ENCODE measurements around the gene UMAD1.

The UMAD1 gene

GRCh38 chr7:7694542-7694941 is 54.0 kb downstream of the UMAD1 start:
- Mint-ChIP-seq H3K4me1 (ENCODE audit: low read depth) (peaks cover 22% of the 10 kb centered on the region), H3K27me3 (no peaks in the 10 kb centered on the region), H3K27ac (no peak overlapping the region), H3K36me3 (peaks cover 19% of the 10 kb centered on the region), H3K4me3 (no peak overlapping the region), H3K9me3 (ENCODE audit: low read depth) (peaks cover 3% of the 10 kb centered on the region)

- H3K27ac Mint-ChIP-seq = no peak overlapping the region
- peaks cover 3% of the 10 kb centered on the region for H3K9me3 Mint-ChIP-seq (ENCODE audit: low read depth)
- H3K4me1 Mint-ChIP-seq (ENCODE audit: low read depth) = peaks cover 27% of the 10 kb centered on the region
- no peak overlapping the region for H3K4me3 Mint-ChIP-seq
- H3K36me3 Mint-ChIP-seq = peaks cover 19% of the 10 kb centered on the region
- no peaks in the 10 kb centered on the region for H3K27me3 Mint-ChIP-seq
Observed at GRCh38 chr7:7695111-7695817, 54.7 kb downstream of the UMAD1 start.

DNA sequence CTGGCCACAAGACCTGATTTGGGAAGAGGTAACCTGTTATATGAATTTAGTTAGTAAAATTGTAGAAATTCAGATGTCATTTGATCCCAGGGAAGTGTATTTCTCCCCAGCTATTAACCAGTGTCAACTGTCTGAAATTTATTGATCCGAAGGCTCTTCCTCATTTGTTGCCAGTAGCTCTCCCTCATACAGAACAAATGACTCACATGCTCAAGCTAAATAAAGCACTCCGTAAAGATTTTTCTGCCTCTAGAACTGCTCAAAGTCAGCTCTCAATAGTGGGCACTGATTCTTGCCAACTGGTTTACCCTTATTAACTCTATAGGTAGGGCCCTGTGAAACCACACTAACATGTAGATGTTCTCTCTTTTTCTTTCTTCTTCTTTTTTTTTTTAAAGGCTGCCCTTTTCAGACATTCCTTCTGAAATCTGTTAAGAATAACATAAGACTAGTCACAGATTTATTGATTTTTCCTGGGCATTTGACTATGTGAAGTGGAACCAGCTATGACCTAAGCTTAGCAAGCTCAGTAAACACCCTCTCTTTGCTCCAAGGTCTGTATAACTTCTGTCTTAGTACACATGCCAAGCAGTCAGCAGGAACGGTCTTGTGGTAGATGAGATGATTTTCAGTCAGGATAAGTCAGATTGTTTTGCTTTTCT is 56.0 kb downstream of the UMAD1 start:
- H3K27ac Mint-ChIP-seq = no peak overlapping the region
- H3K4me3 Mint-ChIP-seq = no peak overlapping the region
- H3K36me3 Mint-ChIP-seq = peaks cover 16% of the 10 kb centered on the region
- H3K4me1 Mint-ChIP-seq (ENCODE audit: low read depth) = peaks cover 29% of the 10 kb centered on the region
- no peaks in the 10 kb centered on the region for H3K27me3 Mint-ChIP-seq
- peaks cover 3% of the 10 kb centered on the region for H3K9me3 Mint-ChIP-seq (ENCODE audit: low read depth)

DNA sequence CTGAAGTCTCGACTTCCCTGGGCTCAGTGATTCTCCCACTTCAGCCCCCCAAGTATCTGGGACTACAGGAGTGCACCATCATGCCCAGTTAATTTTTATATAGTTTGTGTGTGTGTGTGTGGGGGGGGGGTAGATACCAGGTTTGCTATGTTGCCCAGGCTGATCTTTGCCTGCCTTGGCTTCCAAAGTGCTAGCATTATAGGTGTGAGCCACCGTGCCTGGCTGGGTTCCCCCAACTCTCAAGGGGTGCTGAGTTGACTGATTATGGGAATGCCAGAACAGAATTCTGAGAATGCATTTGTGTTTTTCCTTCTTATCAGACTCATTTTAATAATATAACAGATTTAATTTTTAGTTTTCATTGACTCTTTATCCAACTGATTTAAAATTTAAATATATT is 58.4 kb downstream of the UMAD1 start:
- Mint-ChIP-seq H3K36me3 (peaks cover 17% of the 10 kb centered on the region), H3K4me3 (no peak overlapping the region), H3K27me3 (no peaks in the 10 kb centered on the region), H3K9me3 (ENCODE audit: low read depth) (peaks cover 3% of the 10 kb centered on the region), H3K27ac (no peak overlapping the region), H3K4me1 (ENCODE audit: low read depth) (peaks cover 29% of the 10 kb centered on the region)

GRCh38 chr7:7699380-7699779 is 58.8 kb downstream of the UMAD1 start:
- no peaks in the 10 kb centered on the region for H3K27me3 Mint-ChIP-seq
- H3K4me1 Mint-ChIP-seq (ENCODE audit: low read depth) = peaks cover 29% of the 10 kb centered on the region
- H3K27ac Mint-ChIP-seq = no peak overlapping the region
- H3K9me3 Mint-ChIP-seq (ENCODE audit: low read depth) = peaks cover 3% of the 10 kb centered on the region
- H3K4me3 Mint-ChIP-seq = no peak overlapping the region
- H3K36me3 Mint-ChIP-seq = peaks cover 16% of the 10 kb centered on the region

GRCh38 chr7:7699970-7700369 is 59.4 kb downstream of the UMAD1 start:
- peaks cover 10% of the 10 kb centered on the region for H3K36me3 Mint-ChIP-seq
- no peak overlapping the region for H3K4me3 Mint-ChIP-seq
- no peaks in the 10 kb centered on the region for H3K27me3 Mint-ChIP-seq
- peaks cover 29% of the 10 kb centered on the region for H3K4me1 Mint-ChIP-seq (ENCODE audit: low read depth)
- no peaks in the 10 kb centered on the region for H3K9me3 Mint-ChIP-seq (ENCODE audit: low read depth)
- no peak overlapping the region for H3K27ac Mint-ChIP-seq

- H3K27me3 Mint-ChIP-seq = no peaks in the 10 kb centered on the region
- no peak overlapping the region for H3K4me3 Mint-ChIP-seq
- no peak overlapping the region for H3K27ac Mint-ChIP-seq
- H3K9me3 Mint-ChIP-seq (ENCODE audit: low read depth) = no peaks in the 10 kb centered on the region
- H3K4me1 Mint-ChIP-seq (ENCODE audit: low read depth) = peaks cover 31% of the 10 kb centered on the region
- H3K36me3 Mint-ChIP-seq = peaks cover 6% of the 10 kb centered on the region
Observed at GRCh38 chr7:7701527-7701926, 61.0 kb downstream of the UMAD1 start.

DNA sequence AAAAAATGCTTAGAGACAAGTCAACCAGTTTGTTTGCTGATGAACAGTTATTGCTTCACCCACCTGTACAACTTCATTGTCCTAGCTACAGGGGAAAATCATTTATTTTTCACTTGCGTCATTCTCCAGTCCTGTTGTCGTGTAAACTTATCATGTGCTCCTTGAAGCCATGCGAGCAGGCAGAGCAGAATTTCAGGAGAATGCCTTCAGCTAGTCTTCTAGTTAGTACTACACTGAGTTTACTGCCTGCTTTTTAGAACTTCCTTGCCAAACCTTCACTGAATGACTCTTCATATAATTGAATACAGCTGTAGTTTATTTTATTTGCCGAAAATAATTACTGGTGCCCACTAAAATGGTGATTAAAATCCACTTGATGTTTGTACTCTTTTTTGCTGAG is 62.3 kb downstream of the UMAD1 start:
- Mint-ChIP-seq H3K4me3 (no peak overlapping the region), H3K27ac (no peak overlapping the region), H3K4me1 (ENCODE audit: low read depth) (peaks cover 24% of the 10 kb centered on the region), H3K27me3 (no peaks in the 10 kb centered on the region), H3K9me3 (ENCODE audit: low read depth) (no peaks in the 10 kb centered on the region), H3K36me3 (peaks cover 5% of the 10 kb centered on the region)

- peaks cover 5% of the 10 kb centered on the region for H3K36me3 Mint-ChIP-seq
- H3K9me3 Mint-ChIP-seq (ENCODE audit: low read depth) = no peaks in the 10 kb centered on the region
- peaks cover 23% of the 10 kb centered on the region for H3K4me1 Mint-ChIP-seq (ENCODE audit: low read depth)
- no peak overlapping the region for H3K27ac Mint-ChIP-seq
- H3K27me3 Mint-ChIP-seq = no peaks in the 10 kb centered on the region
- no peak overlapping the region for H3K4me3 Mint-ChIP-seq
Observed at GRCh38 chr7:7703427-7703826, 62.9 kb downstream of the UMAD1 start.

DNA sequence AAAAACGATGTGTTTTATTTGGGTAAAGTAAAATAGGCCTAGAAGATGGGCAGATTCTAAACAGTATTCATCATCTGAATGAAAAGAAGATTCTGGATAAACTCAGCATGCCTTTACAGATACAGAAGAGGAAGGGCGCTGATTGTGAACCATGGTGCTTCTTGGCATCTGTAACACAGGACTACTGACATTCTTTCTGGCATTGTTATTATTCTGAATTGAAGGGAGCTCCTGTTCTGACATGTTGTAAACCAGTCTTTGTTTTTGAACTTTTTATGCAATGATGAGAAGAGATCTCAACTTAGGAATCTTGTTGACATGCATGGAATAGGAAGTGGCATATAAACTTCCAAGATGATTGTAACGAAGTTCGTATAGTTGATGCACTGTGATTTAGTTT is 64.3 kb downstream of the UMAD1 start:
- Mint-ChIP-seq H3K27ac (no peak overlapping the region), H3K4me3 (no peak overlapping the region), H3K9me3 (ENCODE audit: low read depth) (no peaks in the 10 kb centered on the region), H3K27me3 (no peaks in the 10 kb centered on the region), H3K36me3 (peaks cover 5% of the 10 kb centered on the region), H3K4me1 (ENCODE audit: low read depth) (peaks cover 23% of the 10 kb centered on the region)

DNA sequence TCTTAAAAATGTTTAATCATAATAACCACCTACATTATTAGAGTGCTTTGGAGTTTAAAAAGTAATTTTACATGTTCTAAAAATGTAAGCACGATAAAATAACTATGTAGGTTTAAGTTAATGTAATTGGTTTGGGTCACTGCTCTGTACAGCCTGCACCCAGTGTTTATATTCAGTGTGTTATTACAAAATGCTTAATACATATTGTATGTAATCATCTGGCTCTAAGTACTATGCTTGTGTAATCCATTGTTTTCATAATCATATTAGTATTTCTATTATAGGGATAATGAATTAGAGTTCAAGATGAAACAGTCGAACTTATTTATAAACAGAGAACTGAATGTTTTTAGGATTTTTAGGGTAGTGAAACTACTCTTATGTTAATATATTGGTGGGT is 64.8 kb downstream of the UMAD1 start:
- no peak overlapping the region for H3K27ac Mint-ChIP-seq
- no peak overlapping the region for H3K4me3 Mint-ChIP-seq
- peaks cover 5% of the 10 kb centered on the region for H3K36me3 Mint-ChIP-seq
- H3K4me1 Mint-ChIP-seq (ENCODE audit: low read depth) = peaks cover 25% of the 10 kb centered on the region
- H3K27me3 Mint-ChIP-seq = no peaks in the 10 kb centered on the region
- no peaks in the 10 kb centered on the region for H3K9me3 Mint-ChIP-seq (ENCODE audit: low read depth)

DNA sequence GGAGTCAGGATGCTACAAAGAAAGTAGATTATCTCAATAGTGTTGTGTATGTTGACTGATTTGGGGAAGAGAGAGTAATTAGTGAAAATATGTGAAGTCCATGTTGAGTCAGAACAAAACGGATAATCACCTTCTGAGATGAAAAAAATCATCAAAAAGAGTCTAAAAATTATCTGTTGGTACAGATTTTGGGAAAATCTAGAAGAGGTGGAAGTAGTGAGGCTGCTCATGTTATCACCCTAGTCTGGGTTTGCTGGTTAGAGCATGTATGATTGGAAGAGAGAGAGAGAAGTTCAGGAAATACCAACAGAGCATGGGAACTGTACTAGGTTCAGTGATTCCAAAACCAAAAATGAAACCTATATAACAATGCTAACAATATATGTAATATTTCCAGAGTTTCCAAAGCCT is 65.6 kb downstream of the UMAD1 start:
- no peak overlapping the region for H3K27ac Mint-ChIP-seq
- no peak overlapping the region for H3K4me3 Mint-ChIP-seq
- no peaks in the 10 kb centered on the region for H3K27me3 Mint-ChIP-seq
- peaks cover 27% of the 10 kb centered on the region for H3K4me1 Mint-ChIP-seq (ENCODE audit: low read depth)
- peaks cover 5% of the 10 kb centered on the region for H3K36me3 Mint-ChIP-seq
- H3K9me3 Mint-ChIP-seq (ENCODE audit: low read depth) = no peaks in the 10 kb centered on the region

- Mint-ChIP-seq H3K27me3 (no peaks in the 10 kb centered on the region), H3K36me3 (peaks cover 5% of the 10 kb centered on the region), H3K4me3 (no peak overlapping the region), H3K27ac (no peak overlapping the region), H3K4me1 (ENCODE audit: low read depth) (peaks cover 27% of the 10 kb centered on the region), H3K9me3 (ENCODE audit: low read depth) (no peaks in the 10 kb centered on the region)
Observed at GRCh38 chr7:7706556-7707172, 66.1 kb downstream of the UMAD1 start.

GRCh38 chr7:7707246-7707645 is 66.7 kb downstream of the UMAD1 start:
- H3K4me3 Mint-ChIP-seq = no peak overlapping the region
- H3K36me3 Mint-ChIP-seq = peaks cover 5% of the 10 kb centered on the region
- H3K4me1 Mint-ChIP-seq (ENCODE audit: low read depth) = peaks cover 30% of the 10 kb centered on the region
- H3K27ac Mint-ChIP-seq = no peak overlapping the region
- no peaks in the 10 kb centered on the region for H3K27me3 Mint-ChIP-seq
- H3K9me3 Mint-ChIP-seq (ENCODE audit: low read depth) = no peaks in the 10 kb centered on the region

DNA sequence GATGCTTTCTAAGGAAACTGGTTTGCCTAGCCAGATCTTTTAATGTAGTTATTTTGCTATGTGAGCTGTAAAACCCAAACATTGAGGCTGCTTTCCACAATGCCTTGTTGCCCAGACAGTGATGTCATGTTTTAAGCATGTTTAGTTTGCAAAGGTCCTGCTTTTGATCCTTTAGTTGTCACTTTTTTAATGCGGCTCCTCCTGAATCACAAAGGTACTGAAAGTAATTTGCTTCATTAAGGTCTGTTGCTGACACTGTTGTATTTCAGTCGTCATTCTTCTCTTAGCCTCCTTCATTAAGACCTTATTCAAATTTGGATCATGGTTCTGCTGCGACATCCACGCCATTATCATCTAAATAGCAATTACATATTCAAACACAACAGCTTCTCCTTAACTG is 67.3 kb downstream of the UMAD1 start:
- Mint-ChIP-seq H3K27me3 (no peaks in the 10 kb centered on the region), H3K36me3 (peaks cover 2% of the 10 kb centered on the region), H3K27ac (no peak overlapping the region), H3K4me1 (ENCODE audit: low read depth) (peaks cover 35% of the 10 kb centered on the region), H3K9me3 (ENCODE audit: low read depth) (no peaks in the 10 kb centered on the region), H3K4me3 (no peak overlapping the region)

Measured in activated naive CD8-positive, alpha-beta T cell (primary cell).